SJCRH30 (cell line): ENCODE measurements around the gene MVD. TPM values are rescaled to one million over a fixed set of nuclear protein-coding genes. Genes with fewer than 3 reads are reported as not detected.
A peak's percentile ranks its signal among the peaks of the same experiment; 100 is the strongest.

ENCODE experiments used
- DNase-seq, 2 experiments: peaks; one replicate each; pipeline ENCODE4 v3.0.0-alpha.2; 2015 to 2020
- H3K27ac ChIP-seq: fragments of 250-450 bp; sonication (Bioruptor Pico); 2 replicates; pipeline ENCODE4 v1.5.1; 2020; ENCODE audit warnings: mild to moderate bottlenecking, moderate library complexity
- H3K27me3 ChIP-seq: fragments of 250-450 bp; sonication (Bioruptor Pico); 2 replicates; pipeline ENCODE4 v1.5.1; 2020; ENCODE audit warnings: mild to moderate bottlenecking, moderate library complexity
- H3K36me3 ChIP-seq: fragments of 250-450 bp; sonication (Bioruptor Pico); 2 replicates; pipeline ENCODE4 v1.5.1; 2020; ENCODE audit warnings: mild to moderate bottlenecking, moderate library complexity
- H3K4me1 ChIP-seq: fragments of 250-450 bp; sonication (Bioruptor Pico); 2 replicates; pipeline ENCODE4 v1.5.1; 2020; ENCODE audit warnings: mild to moderate bottlenecking, moderate library complexity
- H3K4me3 ChIP-seq: fragments of 250-450 bp; sonication (Bioruptor Pico); 2 replicates; pipeline ENCODE4 v1.5.1; 2020; ENCODE audit warnings: mild to moderate bottlenecking, moderate library complexity
- H3K9me3 ChIP-seq: fragments of 250-450 bp; sonication (Bioruptor Pico); replicated peaks from 2 replicates; pipeline ENCODE4 v1.5.1; 2020; ENCODE audit warnings: mild to moderate bottlenecking, moderate library complexity
- total RNA-seq: library from RNA; depleted of rRNA; stranded (reverse); fragments of >200 nt; shearing (Covaris generic); gene quantifications from 2 replicates; pipeline ENCODE4 v1.2.3, GENCODE V29; 2014; rRNA removed

Gene MVD, protein sequence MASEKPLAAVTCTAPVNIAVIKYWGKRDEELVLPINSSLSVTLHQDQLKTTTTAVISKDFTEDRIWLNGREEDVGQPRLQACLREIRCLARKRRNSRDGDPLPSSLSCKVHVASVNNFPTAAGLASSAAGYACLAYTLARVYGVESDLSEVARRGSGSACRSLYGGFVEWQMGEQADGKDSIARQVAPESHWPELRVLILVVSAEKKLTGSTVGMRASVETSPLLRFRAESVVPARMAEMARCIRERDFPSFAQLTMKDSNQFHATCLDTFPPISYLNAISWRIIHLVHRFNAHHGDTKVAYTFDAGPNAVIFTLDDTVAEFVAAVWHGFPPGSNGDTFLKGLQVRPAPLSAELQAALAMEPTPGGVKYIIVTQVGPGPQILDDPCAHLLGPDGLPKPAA
- 12.6 and 21.0 TPM in 2 replicates for total RNA-seq

- H3K4me3 ChIP-seq = peak within 1 kb of the TSS; percentile 87
- DNase-seq = peak; percentile 93 to 94
- no peaks in the 10 kb centered on the region for H3K4me1 ChIP-seq
- H3K9me3 ChIP-seq = no peaks in the 10 kb centered on the region
- H3K27ac ChIP-seq = no peak within 1 kb of the TSS; the same call in 1 of the 2 replicates
- no peaks in the 10 kb centered on the region for H3K27me3 ChIP-seq
- no peaks in the 10 kb centered on the region for H3K36me3 ChIP-seq
Measured at GRCh38 chr16:88662843-88663606, at the start of gene MVD. TSS of gene MVD (minus strand) at chr16:88663091. CDS start at chr16:88663080, 11 bp downstream.

- Histone ChIP-seq H3K36me3 (peaks cover 5% of the 10 kb centered on the region; the same call in 1 of the 2 replicates), H3K27ac (no peak overlapping the region), H3K9me3 (no peaks in the 10 kb centered on the region), H3K4me1 (no peaks in the 10 kb centered on the region), H3K27me3 (no peaks in the 10 kb centered on the region), H3K4me3 (no peak overlapping the region)
- DNase-seq = no peak
Measured at GRCh38 chr16:88712362-88712979, 49.6 kb upstream of the MVD start.

GRCh38 chr16:88711750-88712340 is 49.0 kb upstream of the MVD start:
- no peak overlapping the region for H3K27ac ChIP-seq
- DNase-seq = no peak
- no peaks in the 10 kb centered on the region for H3K27me3 ChIP-seq
- no peak overlapping the region for H3K4me3 ChIP-seq
- no peaks in the 10 kb centered on the region for H3K9me3 ChIP-seq
- no peaks in the 10 kb centered on the region; the same call in 1 of the 2 replicates for H3K4me1 ChIP-seq
- H3K36me3 ChIP-seq = peaks cover 5% of the 10 kb centered on the region; the same call in 1 of the 2 replicates

- H3K36me3 ChIP-seq = 0 out of 2 replicates have a peak, but pooled peaks cover 2% of the 10 kb centered on the region
- H3K9me3 ChIP-seq = no peaks in the 10 kb centered on the region
Measured at GRCh38 chr16:88710556-88710955, 47.7 kb upstream of the MVD start.

GRCh38 chr16:88706965-88707826 is 44.3 kb upstream of the MVD start:
- no peak for DNase-seq
- Histone ChIP-seq H3K27ac (no peak overlapping the region), H3K4me3 (peak overlapping the region; percentile 97), H3K36me3 (no peaks in the 10 kb centered on the region), H3K9me3 (no peaks in the 10 kb centered on the region), H3K4me1 (no peaks in the 10 kb centered on the region; the same call in 1 of the 2 replicates), H3K27me3 (no peaks in the 10 kb centered on the region)

More at GRCh38 chr16:88710556-88710955, 47.7 kb upstream of the MVD start:
- no peaks in the 10 kb centered on the region for H3K27me3 ChIP-seq
- no peak for DNase-seq
- no peak overlapping the region for H3K27ac ChIP-seq
- no peaks in the 10 kb centered on the region; the same call in 1 of the 2 replicates for H3K4me1 ChIP-seq
- no peak overlapping the region for H3K4me3 ChIP-seq

DNA sequence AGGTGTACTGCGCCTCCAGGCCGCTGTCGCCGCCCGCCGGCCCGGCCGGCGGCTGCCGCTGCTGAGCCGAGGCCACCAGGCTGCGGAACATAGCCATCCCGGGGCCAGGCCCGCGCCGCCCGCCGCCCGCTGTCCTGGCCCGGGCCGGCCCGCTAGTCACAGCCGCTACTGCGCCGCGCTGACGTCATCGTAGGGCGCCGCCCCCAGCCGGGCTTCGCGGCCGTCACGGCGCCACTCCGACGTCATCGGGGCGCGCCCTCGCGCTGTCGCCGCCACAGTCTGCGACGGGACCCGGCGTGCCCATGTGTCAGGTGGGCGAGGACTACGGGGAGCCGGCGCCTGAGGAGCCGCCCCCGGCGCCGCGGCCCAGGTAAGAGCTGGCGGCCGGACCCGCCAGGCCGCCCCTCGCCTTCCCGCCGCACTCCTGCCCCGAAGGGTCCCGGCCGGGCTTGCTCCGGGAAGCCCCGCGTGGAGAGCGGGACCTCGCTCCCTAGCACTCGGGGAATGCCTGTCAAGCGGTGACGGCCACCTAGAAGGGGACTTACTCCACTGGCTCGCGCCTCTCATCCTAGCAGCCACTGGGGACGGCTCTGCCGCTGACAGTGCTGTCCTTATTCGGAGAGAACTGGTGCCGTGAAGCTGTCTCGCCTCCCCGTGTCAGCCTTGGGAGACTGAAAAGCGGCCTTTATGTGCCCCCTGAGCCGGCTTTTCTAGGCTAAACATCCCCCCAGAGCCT is 43.5 kb upstream of the MVD start, which contains the start of the genes CTU2 and RNF166:
CTU2 (plus strand) TSS at position 275 of the 736 bp plus-strand sequence; CDS start at position 303, 28 bp downstream.
RNF166 (minus strand) TSS at position 180 of the 736 bp plus-strand sequence; CDS start at position 97, 83 bp downstream.
- Histone ChIP-seq H3K4me1 (no peaks in the 10 kb centered on the region; the same call in 1 of the 2 replicates), H3K36me3 (no peaks in the 10 kb centered on the region), H3K27me3 (no peaks in the 10 kb centered on the region), H3K4me3 (peak within 1 kb of the TSS; percentile 97), H3K27ac (no peak within 1 kb of the TSS), H3K9me3 (no peaks in the 10 kb centered on the region)
- DNase-seq = peak; percentile 71 to 77

DNA sequence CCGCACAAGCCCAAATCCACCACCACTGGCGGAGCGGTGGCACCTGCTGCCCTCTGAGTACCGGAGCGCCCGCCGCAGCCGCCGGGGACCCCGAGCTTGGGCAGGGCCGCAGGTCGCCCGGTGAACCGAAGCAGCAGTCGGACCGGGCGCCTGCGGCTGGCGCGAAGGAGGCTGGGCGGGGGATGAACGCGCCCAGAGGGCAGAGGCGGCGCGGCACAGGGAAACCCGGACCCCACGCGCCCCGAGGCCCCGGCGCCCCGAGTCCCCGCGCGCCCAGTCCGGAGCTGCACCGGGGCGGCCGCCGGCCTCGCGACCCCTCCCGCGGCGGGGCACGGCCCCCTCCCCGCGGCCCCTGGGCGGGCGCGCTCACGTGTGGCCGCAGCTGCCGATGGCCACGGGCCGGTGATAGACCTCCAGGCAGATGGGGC is 42.9 kb upstream of the MVD start:
- Histone ChIP-seq H3K27me3 (no peaks in the 10 kb centered on the region), H3K27ac (no peak overlapping the region), H3K9me3 (no peaks in the 10 kb centered on the region), H3K36me3 (no peaks in the 10 kb centered on the region), H3K4me3 (peak overlapping the region; percentile 97), H3K4me1 (no peaks in the 10 kb centered on the region; the same call in 1 of the 2 replicates)
- no peak for DNase-seq

- DNase-seq = no peak
- no peaks in the 10 kb centered on the region for H3K9me3 ChIP-seq
- no peaks in the 10 kb centered on the region for H3K36me3 ChIP-seq
- H3K4me1 ChIP-seq = no peaks in the 10 kb centered on the region; the same call in 1 of the 2 replicates
- H3K27me3 ChIP-seq = no peaks in the 10 kb centered on the region
- H3K27ac ChIP-seq = no peak overlapping the region
- peak overlapping the region; percentile 97 for H3K4me3 ChIP-seq
Measured at GRCh38 chr16:88705076-88705684, 42.3 kb upstream of the MVD start.

- Histone ChIP-seq H3K36me3 (no peaks in the 10 kb centered on the region), H3K4me1 (no peaks in the 10 kb centered on the region; the same call in 1 of the 2 replicates), H3K4me3 (no peak overlapping the region), H3K27me3 (no peaks in the 10 kb centered on the region), H3K27ac (no peak overlapping the region), H3K9me3 (no peaks in the 10 kb centered on the region)
- DNase-seq = no peak
Measured at GRCh38 chr16:88703486-88704309, 40.8 kb upstream of the MVD start.

- no peaks in the 10 kb centered on the region; the same call in 1 of the 2 replicates for H3K4me1 ChIP-seq
- DNase-seq = no peak
Measured at GRCh38 chr16:88702371-88703210, 39.7 kb upstream of the MVD start.

More at GRCh38 chr16:88702371-88703210, 39.7 kb upstream of the MVD start:
- Histone ChIP-seq H3K36me3 (no peaks in the 10 kb centered on the region), H3K27ac (no peak overlapping the region), H3K27me3 (no peaks in the 10 kb centered on the region), H3K4me3 (no peak overlapping the region), H3K9me3 (no peaks in the 10 kb centered on the region)
